H7 (cell line): Measurements from ENCODE around the gene LAMA3. TPM values are rescaled to one million over a fixed set of nuclear protein-coding genes. Genes with fewer than 3 reads are reported as not detected.

Experiments
- DNase-seq: peaks from one replicate; pipeline ENCODE4 v3.0.0; 2012
- H3K27me3 ChIP-seq: 2 replicates; pipeline ENCODE4 v1.6.0; 2011; ENCODE audit warnings: mild to moderate bottlenecking, low read length; ENCODE audit not compliant: control insufficient read depth, insufficient read depth
- H3K36me3 ChIP-seq: replicated peaks from 2 replicates; pipeline ENCODE4 v1.5.1; 2011; ENCODE audit warnings: low read length; ENCODE audit not compliant: control insufficient read depth, insufficient read depth
- H3K4me3 ChIP-seq: 2 replicates; pipeline ENCODE4 v1.5.1; 2011; ENCODE audit warnings: low read depth, mild to moderate bottlenecking, control low read depth, low read length, moderate library complexity; ENCODE audit not compliant: insufficient read depth
- total RNA-seq: library from RNA; depleted of rRNA; stranded (reverse); fragments of >200 nt; shearing (Covaris generic); gene quantifications from 2 replicates; pipeline ENCODE4 v1.2.3, GENCODE V29; 2014

Gene LAMA3
- total RNA-seq, 1 experiment from 2014 or later, result 0.21 TPM

DNA sequence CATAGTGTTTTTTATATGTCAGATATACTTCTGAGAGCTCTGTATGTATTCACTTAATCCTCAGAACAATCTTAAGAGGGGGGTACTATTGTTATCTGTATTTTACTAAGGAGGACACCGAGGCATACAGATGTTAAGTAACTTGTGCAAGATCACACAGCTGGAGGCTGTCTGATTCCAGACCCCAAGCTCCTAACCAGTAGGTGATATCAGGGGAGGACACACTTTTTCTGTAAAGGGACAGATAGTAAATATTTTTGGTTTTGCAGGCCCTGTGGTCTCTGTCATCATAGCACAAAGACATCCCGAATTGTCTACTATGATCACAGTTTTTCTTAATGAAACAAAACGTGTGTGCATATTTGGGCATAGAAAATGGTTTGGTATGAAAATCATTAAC lies 143.7 kb downstream of the LAMA3 start:
- Histone ChIP-seq H3K36me3 (no peaks in the 10 kb centered on the region), H3K4me3 (no peak overlapping the region), H3K27me3 (no peaks in the 10 kb centered on the region)
- DNase-seq, result no peak

DNA sequence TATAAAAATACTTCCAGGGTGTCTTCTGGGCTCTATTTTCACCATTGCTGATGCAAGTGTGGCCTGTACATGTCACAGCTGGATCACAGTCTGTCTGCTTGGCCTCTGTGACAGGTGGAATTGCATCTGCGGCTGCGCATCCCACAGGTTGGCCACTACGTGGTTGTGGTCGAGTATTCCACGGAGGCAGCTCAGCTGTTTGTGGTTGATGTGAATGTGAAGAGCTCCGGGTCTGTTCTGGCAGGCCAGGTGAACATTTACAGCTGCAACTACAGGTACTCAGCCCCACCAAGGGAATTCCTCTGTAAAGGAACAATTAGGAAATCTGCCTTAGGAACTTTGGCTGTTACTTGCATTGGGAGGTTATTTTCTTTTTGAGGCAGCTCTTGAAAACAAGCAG lies 144.5 kb downstream of the LAMA3 start:
- Histone ChIP-seq H3K4me3 (no peak overlapping the region), H3K36me3 (no peaks in the 10 kb centered on the region), H3K27me3 (no peaks in the 10 kb centered on the region)
- no peak for DNase-seq

DNA sequence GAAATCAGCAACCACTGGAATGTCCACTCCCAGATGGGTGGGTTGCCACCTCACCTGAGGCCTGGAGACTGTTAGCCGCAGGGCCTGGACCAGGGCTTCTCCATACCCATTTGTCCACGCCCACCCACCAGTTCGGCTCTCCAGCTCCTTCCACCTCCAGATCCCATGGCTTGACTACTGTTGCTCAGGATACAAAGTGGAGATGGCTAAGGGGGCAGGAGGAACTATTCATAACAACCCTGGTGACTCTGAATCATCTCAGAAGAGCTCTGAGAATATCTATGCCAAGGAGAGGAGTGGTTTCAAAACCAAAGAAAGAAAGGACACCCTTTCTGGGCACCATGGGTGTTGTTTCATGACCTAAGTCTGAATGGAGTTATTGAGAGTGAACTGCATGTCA lies 145.8 kb downstream of the LAMA3 start:
- no peak overlapping the region for H3K4me3 ChIP-seq
- H3K27me3 ChIP-seq, result no peaks in the 10 kb centered on the region
- H3K36me3 ChIP-seq, result no peaks in the 10 kb centered on the region
- no peak for DNase-seq

DNA sequence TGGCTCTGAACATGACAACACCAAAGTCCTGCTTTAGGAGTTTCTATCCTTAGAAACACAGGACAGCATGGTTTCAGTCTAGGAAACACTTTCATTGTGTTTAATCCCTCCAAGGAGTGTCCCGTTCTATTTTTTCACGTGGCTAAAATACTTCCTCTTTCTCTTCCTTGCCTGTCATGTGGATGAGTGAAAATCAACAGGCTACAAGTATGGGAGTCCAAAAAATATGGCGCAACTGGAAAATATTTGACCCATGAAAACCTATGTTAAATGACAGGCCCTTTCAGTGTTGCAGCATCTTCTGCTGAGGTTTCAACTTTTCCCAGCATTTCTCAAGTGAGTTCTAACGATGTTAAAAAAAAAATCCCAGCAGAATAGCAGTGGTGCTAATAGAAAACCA lies 146.3 kb downstream of the LAMA3 start:
- no peaks in the 10 kb centered on the region for H3K27me3 ChIP-seq
- DNase-seq, result no peak
- no peak overlapping the region for H3K4me3 ChIP-seq
- no peaks in the 10 kb centered on the region for H3K36me3 ChIP-seq

DNA sequence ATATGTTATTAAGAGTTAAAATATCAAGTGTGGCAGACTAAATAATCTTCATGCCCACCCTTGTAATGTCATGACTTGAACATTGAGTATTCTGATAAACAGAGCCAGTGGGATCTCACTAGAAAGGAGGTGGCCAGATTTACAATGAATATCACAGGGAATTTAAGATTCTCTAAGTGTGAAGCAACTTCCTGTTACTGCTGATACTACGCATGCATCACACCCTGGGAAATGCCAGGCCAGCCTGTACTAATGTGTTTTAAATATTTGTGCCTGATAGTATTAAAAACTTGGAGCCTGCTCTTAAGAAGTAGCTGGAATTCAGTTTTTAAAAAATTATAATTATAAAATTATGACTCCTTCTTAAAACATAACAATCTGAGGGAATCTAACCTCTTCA lies 148.3 kb downstream of the LAMA3 start:
- no peak overlapping the region for H3K4me3 ChIP-seq
- H3K27me3 ChIP-seq, result no peaks in the 10 kb centered on the region
- DNase-seq, result no peak
- no peaks in the 10 kb centered on the region for H3K36me3 ChIP-seq

DNA sequence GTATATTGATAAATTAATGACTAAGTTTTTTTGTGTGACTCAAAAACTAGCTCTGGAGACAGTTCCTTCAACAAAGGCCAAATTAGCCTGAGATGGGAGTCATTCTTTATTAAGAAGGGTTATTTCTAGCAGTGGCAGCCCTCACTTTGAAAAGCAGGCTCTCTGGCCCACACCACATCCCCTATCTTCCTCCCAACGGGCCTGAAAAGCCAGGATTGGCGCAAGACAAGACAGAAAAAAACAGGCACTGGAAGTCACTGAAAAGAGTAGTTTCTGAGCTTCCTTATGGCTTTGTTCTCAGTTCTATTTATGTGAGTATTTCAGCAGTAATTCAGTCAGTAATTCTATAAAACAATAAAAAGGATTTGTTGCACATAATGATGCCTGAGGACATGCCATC lies 149.0 kb downstream of the LAMA3 start:
- H3K36me3 ChIP-seq, result no peaks in the 10 kb centered on the region
- H3K4me3 ChIP-seq, result no peak overlapping the region
- no peak for DNase-seq
- H3K27me3 ChIP-seq, result no peaks in the 10 kb centered on the region

DNA sequence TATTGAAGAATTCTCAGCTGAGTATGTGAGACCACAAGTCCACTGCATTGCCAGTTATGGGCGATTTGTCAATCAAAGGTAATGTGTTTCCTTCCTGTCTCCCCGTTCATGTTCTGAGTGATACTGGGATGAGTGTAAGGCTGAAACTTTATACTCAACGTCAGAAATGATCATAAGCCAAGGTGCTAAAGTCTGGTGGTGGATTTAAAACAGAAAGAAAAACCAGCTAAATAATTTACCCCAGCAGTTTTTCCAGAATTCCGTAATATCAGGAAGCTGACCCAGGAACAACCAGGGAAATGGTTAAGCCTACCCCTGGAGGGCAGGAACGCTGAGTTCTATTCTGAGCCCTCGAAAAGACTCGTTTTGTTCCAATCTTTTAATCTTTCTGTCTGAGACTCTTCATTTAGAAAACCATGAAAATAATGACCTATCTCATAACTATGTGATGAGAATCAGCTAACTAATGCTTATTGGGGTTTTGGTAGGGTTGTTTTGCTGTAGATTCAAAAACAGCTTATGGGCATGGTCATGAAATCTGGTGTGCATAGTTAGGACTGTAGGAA lies 149.6 kb downstream of the LAMA3 start:
- Histone ChIP-seq H3K4me3 (no peak overlapping the region), H3K27me3 (no peaks in the 10 kb centered on the region), H3K36me3 (no peaks in the 10 kb centered on the region)
- no peak for DNase-seq

DNA sequence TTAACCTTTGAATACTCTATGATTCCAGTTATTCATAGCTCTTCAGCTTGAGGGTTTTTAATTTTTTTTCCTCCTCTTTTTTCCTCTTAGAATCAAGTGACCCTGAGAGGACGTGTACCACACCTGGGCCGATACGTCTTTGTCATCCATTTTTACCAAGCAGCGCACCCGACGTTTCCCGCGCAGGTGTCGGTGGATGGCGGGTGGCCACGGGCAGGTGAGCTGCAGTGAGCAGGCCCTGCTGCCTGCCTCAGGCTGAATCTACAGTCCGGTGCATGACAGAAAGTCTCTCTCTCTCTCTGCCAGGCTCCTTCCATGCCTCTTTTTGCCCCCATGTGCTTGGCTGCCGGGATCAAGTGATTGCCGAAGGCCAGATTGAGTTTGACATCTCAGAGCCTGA lies 153.1 kb downstream of the LAMA3 start:
- no peak overlapping the region for H3K4me3 ChIP-seq
- no peaks in the 10 kb centered on the region for H3K36me3 ChIP-seq
- no peaks in the 10 kb centered on the region for H3K27me3 ChIP-seq
- DNase-seq, result no peak

DNA sequence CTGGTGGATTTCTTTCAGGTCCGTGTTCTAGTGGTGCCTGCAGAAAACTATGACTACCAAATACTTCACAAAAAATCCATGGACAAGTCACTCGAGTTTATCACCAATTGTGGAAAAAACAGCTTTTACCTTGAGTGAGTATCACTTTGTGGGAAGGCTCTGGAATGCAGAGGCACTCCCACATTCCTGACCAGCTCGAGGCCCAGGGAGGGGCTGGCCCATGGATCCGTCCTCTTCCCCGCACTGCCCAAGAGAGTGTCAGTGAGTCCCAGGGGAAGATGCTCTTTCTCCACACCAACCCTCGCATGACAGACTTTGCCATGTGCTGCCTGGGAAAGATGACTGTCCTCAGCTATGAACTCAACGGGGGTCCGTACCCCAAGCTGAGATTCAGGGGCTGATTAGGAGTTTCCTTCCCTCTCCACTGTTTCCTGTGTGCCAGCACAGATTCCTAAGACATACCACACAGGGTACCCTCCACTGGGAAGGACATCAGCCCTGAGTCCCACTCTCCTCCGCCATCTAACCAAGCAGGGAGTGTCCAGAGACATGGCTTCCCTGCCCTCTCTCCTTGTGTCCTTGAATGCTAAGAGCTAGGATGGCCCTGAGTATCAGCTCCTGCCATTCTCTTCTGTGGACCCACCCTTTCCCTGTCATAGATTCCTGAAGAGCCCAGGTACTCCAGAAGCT lies 155.9 kb downstream of the LAMA3 start:
- Histone ChIP-seq H3K36me3 (no peaks in the 10 kb centered on the region), H3K4me3 (no peak overlapping the region), H3K27me3 (no peaks in the 10 kb centered on the region)
- peak; percentile 75 for DNase-seq

DNA sequence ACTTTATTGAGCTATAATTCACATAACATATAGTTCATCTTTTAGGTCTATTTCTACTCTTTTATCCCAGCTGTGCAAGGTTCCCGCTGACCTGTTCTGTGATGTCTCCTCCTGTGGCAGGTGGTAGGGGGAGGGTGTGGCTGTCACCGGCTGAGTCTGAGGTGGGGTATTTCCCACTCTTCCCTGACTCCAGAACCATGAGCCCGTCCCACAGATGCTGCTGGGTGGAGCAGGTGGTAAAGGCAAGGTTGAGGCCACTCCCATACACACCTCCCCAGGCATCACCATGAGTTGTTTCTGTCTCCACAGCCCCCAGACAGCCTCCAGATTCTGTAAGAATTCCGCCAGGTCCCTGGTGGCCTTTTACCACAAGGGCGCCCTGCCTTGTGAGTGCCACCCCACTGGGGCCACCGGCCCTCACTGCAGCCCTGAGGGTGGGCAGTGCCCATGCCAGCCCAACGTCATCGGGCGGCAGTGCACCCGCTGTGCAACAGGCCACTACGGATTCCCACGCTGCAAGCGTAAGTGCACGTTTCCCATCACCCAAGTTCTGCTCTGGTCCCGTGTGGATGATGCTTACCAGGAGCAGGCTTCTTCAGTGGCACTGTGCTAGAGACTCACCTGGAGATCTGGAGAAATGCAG lies 156.9 kb downstream of the LAMA3 start:
- Histone ChIP-seq H3K27me3 (no peaks in the 10 kb centered on the region), H3K4me3 (no peak overlapping the region), H3K36me3 (no peaks in the 10 kb centered on the region)
- no peak for DNase-seq

DNA sequence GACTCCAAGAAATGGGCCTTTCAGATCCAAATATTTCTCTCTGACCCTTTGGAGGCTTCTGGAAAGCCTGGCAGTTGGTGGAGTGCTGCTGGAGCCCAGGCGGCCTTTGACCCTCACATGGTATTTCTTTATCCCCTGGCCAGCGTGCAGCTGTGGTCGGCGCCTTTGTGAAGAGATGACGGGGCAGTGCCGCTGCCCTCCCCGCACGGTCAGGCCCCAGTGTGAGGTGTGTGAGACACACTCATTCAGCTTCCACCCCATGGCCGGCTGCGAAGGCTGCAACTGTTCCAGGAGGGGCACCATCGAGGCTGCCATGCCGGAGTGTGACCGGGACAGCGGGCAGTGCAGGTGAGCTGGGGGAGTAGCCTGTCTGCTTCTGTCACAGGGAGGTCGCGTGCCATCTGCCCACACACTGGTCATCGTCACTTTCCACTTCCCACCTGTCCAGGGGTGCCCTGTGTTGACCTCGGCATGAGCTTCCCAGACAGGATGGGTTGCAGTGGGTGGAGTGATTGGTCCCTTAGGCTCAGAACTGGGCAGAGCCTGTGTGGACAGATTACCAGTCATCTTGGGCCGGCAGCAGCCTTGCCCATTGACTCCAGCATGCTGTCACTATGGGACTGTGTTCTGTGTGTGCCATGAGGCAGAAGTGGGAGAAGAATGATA lies 158.2 kb downstream of the LAMA3 start:
- no peaks in the 10 kb centered on the region for H3K27me3 ChIP-seq
- H3K4me3 ChIP-seq, result no peak overlapping the region

DNA sequence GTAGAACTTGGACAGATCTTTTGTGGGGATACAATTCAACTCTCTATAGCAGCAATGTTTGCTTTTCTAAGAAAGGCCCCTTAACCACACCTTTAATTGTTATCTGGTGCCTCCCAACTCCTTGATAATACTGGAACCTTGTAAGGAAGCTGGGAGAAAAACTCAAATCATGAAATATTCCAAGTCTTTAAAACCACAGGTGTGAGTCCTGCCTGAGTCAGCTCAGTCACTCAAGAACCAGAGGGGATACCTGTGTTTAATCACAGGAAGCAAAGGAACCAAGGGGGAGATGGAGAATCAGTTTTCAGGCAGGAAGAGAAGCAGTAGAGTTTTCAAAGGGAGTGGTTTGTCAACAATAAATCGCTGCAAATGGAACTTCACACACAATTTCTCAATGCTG lies 159.9 kb downstream of the LAMA3 start:
- no peak overlapping the region for H3K4me3 ChIP-seq
- no peaks in the 10 kb centered on the region for H3K27me3 ChIP-seq
- H3K36me3 ChIP-seq, result no peaks in the 10 kb centered on the region
- no peak for DNase-seq

More for the DNA sequence above, 158.2 kb downstream of the LAMA3 start:
- no peaks in the 10 kb centered on the region for H3K36me3 ChIP-seq
- DNase-seq, result no peak

DNA sequence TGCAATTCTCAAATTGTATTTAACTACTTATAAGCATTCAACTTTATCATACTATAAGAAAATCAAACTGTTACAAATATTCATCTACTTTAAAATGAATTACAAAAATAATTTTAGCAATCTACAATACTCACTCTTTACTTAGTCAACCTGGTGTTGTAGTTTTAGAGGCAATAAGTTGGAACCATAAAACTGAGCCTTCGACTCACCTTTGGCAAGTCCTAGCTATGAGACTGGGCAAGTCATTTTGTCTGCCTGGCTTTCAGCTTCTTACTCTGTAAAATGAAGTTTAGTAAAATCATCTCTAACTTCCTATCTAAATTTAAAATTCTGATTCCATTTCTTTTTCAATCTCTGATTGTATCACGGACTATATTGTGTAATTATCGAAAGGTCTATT lies 161.0 kb downstream of the LAMA3 start:
- Histone ChIP-seq H3K36me3 (no peaks in the 10 kb centered on the region), H3K4me3 (no peak overlapping the region), H3K27me3 (no peaks in the 10 kb centered on the region)
- no peak for DNase-seq

DNA sequence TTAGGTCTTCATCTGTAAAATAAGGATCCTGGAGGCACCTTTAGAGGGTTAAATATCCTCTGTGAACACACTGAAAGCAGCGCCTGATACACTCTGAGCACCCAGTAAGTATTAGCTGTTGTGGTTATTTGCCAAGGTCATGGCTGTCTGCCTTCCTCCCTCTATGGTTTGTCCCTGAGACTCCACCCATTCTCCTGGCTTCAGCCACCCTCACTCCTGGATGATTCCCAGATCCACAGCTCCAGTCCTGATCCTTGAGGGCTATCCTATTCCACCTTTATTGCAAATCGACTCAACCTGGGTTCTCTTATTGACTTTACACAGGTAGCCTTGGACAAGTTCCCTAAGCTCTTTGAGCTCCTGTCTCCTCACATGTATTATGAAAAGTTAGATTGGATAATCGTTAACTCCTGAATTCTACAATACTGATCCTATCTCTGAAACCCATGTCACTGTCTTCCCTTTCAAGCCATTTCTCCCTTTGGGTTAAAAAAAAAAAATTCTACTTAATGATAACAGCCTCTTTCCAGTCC lies 162.3 kb downstream of the LAMA3 start:
- DNase-seq, result no peak
- no peak overlapping the region for H3K4me3 ChIP-seq
- no peaks in the 10 kb centered on the region for H3K27me3 ChIP-seq
- H3K36me3 ChIP-seq, result no peaks in the 10 kb centered on the region
